H1 (cell line): ENCODE results near the gene PLN. TPM values are rescaled to one million over a fixed set of nuclear protein-coding genes. Genes with fewer than 3 reads are reported as not detected.

Source experiments
- CTCF ChIA-PET: fragments of 300-600 bp; sonication (Branson Sonifier 250); formaldehyde crosslinking; loops from one replicate; lab custom pipeline; 2021; ENCODE audit not compliant: partially characterized antibody; lab: Charles Lee
- POLR2A ChIA-PET: fragments of 300-600 bp; sonication (Branson Sonifier 250); formaldehyde crosslinking; loops from one replicate; lab custom pipeline; 2021; ENCODE audit warnings: inconsistent platforms; ENCODE audit not compliant: partially characterized antibody; lab: Charles Lee
- DNase-seq, 2 experiments: peaks; one replicate each; pipeline versions ENCODE4 v3.0.0 to v3.0.0-alpha.2; 2010 to 2022; ENCODE audit warnings: low spot score in 2 of 2, low read depth in 1 of 2, mixed read lengths in 1 of 2
- FAIRE-seq: peaks from 2 replicates; lab custom pipeline; 2011; peaks lifted over from hg19 to GRCh38; lab: Jason Lieb, UNC
- H2AFZ ChIP-seq: 2 replicates; pipeline ENCODE4 v1.8.1; 2012; ENCODE audit warnings: low read length, inconsistent platforms
- H2AK5ac ChIP-seq: 2 replicates; pipeline ENCODE4 v1.6.1; 2013; ENCODE audit warnings: low read depth, low read length
- H2BK120ac ChIP-seq: replicated peaks from 2 replicates; pipeline ENCODE3; 2013; ENCODE audit warnings: low read depth, low read length, inconsistent platforms
- H2BK12ac ChIP-seq: 2 replicates; pipeline ENCODE4 v1.6.1; 2013; ENCODE audit warnings: low read depth, low read length
- H2BK15ac ChIP-seq: 2 replicates; pipeline ENCODE4 v1.6.1; 2013; ENCODE audit warnings: low read length
- H2BK20ac ChIP-seq: 2 replicates; pipeline ENCODE4 v1.6.1; 2013; ENCODE audit warnings: low read length
- H2BK5ac ChIP-seq: 2 replicates; pipeline ENCODE4 v1.6.1; 2013; ENCODE audit warnings: low read depth, low read length
- H3K14ac ChIP-seq: 2 replicates; pipeline ENCODE4 v1.6.1; 2013; ENCODE audit warnings: inconsistent platforms; ENCODE audit not compliant: insufficient read length
- H3K18ac ChIP-seq: 2 replicates; pipeline ENCODE4 v1.6.1; 2013; ENCODE audit warnings: low read length; ENCODE audit errors: extremely low read depth
- H3K23ac ChIP-seq: 2 replicates; pipeline ENCODE4 v1.6.1; 2013; ENCODE audit warnings: inconsistent platforms; ENCODE audit not compliant: insufficient read length
- H3K23me2 ChIP-seq: 2 replicates; pipeline ENCODE4 v1.6.1; 2013; ENCODE audit warnings: low read depth, low read length
- H3K27ac ChIP-seq: 2 replicates; pipeline ENCODE4 v1.6.1; 2011; ENCODE audit warnings: low read depth, low read length, inconsistent platforms
- H3K27me3 ChIP-seq, 4 experiments: replicated peaks in 1 of 4; 1 replicate in 1 of 4; 2 replicates in 3 of 4; pipeline versions ENCODE4 v1.6.1 to v1.8.1; 2011 to 2013; ENCODE audit warnings: low read length in 3 of 4, mild to moderate bottlenecking in 3 of 4, inconsistent platforms in 2 of 4, mixed read lengths in 2 of 4, moderate library complexity in 1 of 4; ENCODE audit not compliant: control insufficient read depth in 3 of 4, insufficient read depth in 3 of 4; ENCODE audit errors: extremely low read depth in 1 of 4
- H3K36me3 ChIP-seq, 4 experiments: 2 replicates each; pipeline versions ENCODE4 v1.6.1 to v1.8.1; 2011 to 2013; ENCODE audit warnings: mild to moderate bottlenecking in 4 of 4, low read length in 3 of 4, moderate library complexity in 2 of 4, control low read depth in 1 of 4, inconsistent platforms in 1 of 4; ENCODE audit not compliant: insufficient read depth in 4 of 4, control insufficient read depth in 2 of 4
- H3K4ac ChIP-seq: replicated peaks from 2 replicates; pipeline ENCODE3; 2013; ENCODE audit warnings: low read length, low read depth, mixed read lengths, inconsistent platforms; ENCODE audit not compliant: insufficient read length
- H3K4me1 ChIP-seq, 4 experiments: replicated peaks in 1 of 4; 1 replicate in 1 of 4; 2 replicates in 3 of 4; pipeline versions ENCODE4 v1.6.1 to v1.8.1; 2011 to 2013; ENCODE audit warnings: low read length in 3 of 4, inconsistent platforms in 2 of 4, mixed read lengths in 1 of 4; ENCODE audit not compliant: insufficient read depth in 4 of 4, control insufficient read depth in 3 of 4
- H3K4me2 ChIP-seq, 2 experiments: 2 replicates each; pipeline versions ENCODE4 v1.6.1 to v1.8.1; 2011 to 2013; ENCODE audit warnings: low read depth in 2 of 2, low read length in 2 of 2, control low read depth in 1 of 2, inconsistent platforms in 1 of 2, mild to moderate bottlenecking in 1 of 2; ENCODE audit not compliant: insufficient read depth in 1 of 2
- H3K4me3 ChIP-seq, 4 experiments: fragments of 200-600, 300-600 bp in 1 of 4; sonication (generic), shearing (Covaris generic), sonication (Bioruptor Twin) in 1 of 4; 2 replicates each; pipeline versions ENCODE4 v1.5.1 to v1.8.1; 2011 to 2016; ENCODE audit warnings: low read length in 4 of 4, low read depth in 3 of 4, control low read depth in 2 of 4, inconsistent platforms in 2 of 4, mild to moderate bottlenecking in 2 of 4, mixed read lengths in 1 of 4, moderate library complexity in 1 of 4; ENCODE audit not compliant: insufficient read depth in 2 of 4; ENCODE audit errors: extremely low read depth in 1 of 4
- H3K56ac ChIP-seq: replicated peaks from 2 replicates; pipeline ENCODE3; 2013; ENCODE audit warnings: low read depth, mild to moderate bottlenecking, mixed read lengths, low read length, inconsistent platforms; ENCODE audit not compliant: insufficient read length
- H3K79me1 ChIP-seq: 2 replicates; pipeline ENCODE4 v1.6.1; 2013; ENCODE audit warnings: low read depth, low read length, control low read depth
- H3K79me2 ChIP-seq, 2 experiments: 2 replicates each; pipeline versions ENCODE4 v1.6.1 to v1.8.1; 2012 to 2013; ENCODE audit warnings: low read length in 2 of 2, mild to moderate bottlenecking in 2 of 2, inconsistent platforms in 1 of 2; ENCODE audit not compliant: insufficient read depth in 2 of 2, control insufficient read depth in 1 of 2
- H3K9ac ChIP-seq, 4 experiments: replicated peaks in 1 of 4; 1 replicate in 1 of 4; 2 replicates in 3 of 4; pipeline versions ENCODE4 v1.6.1 to v1.8.1; 2011 to 2013; ENCODE audit warnings: low read depth in 3 of 4, low read length in 3 of 4, control low read depth in 2 of 4, mild to moderate bottlenecking in 2 of 4, moderate library complexity in 2 of 4, inconsistent platforms in 1 of 4; ENCODE audit errors: extremely low read depth in 1 of 4
- H3K9me3 ChIP-seq, 2 experiments: 2 replicates each; pipeline versions ENCODE4 v1.6.1 to v1.8.1; 2012 to 2013; ENCODE audit warnings: mild to moderate bottlenecking in 2 of 2, moderate library complexity in 2 of 2, control low read depth in 1 of 2, inconsistent platforms in 1 of 2, low read depth in 1 of 2, low read length in 1 of 2, mixed read lengths in 1 of 2; ENCODE audit not compliant: insufficient read depth in 2 of 2
- H4K20me1 ChIP-seq, 2 experiments: replicated peaks in 1 of 2; 2 replicates each; pipeline versions ENCODE3 to v1.8.1; 2011 to 2013; ENCODE audit warnings: inconsistent platforms in 2 of 2, low read length in 2 of 2, mild to moderate bottlenecking in 1 of 2; ENCODE audit not compliant: insufficient read depth in 2 of 2, control insufficient read depth in 1 of 2
- H4K5ac ChIP-seq: 2 replicates; pipeline ENCODE4 v1.6.1; 2013; ENCODE audit warnings: low read length, low read depth, mixed read lengths, inconsistent platforms; ENCODE audit not compliant: insufficient read length
- H4K8ac ChIP-seq: 2 replicates; pipeline ENCODE4 v1.8.0; 2013; ENCODE audit warnings: mild to moderate bottlenecking, moderate library complexity, low read length, inconsistent platforms; ENCODE audit not compliant: insufficient read depth; ENCODE audit errors: extremely low read depth
- H4K91ac ChIP-seq: replicated peaks from 2 replicates; pipeline ENCODE3; 2013; ENCODE audit warnings: low read length, mixed read lengths, inconsistent platforms; ENCODE audit not compliant: insufficient read length
- SUZ12 ChIP-seq: fragments of 200-600 bp; sonication (generic); IDR thresholded peaks from 2 replicates; pipeline ENCODE4 v1.6.1; 2012; ENCODE audit warnings: mild to moderate bottlenecking, inconsistent platforms, low read length, moderate library complexity, mixed read lengths
- WGBS, 2 experiments: shearing (Covaris generic) in 1 of 2; methylation state at CpG; one replicate each; pipeline versions ENCODE4 v1.1.6 to v1.1.7; 2013 to 2015; ENCODE audit warnings: low lambda C conversion rate in 2 of 2, mixed read lengths in 2 of 2, inconsistent platforms in 1 of 2, low coverage in 1 of 2, missing lambda C conversion rate in 1 of 2; ENCODE audit not compliant: insufficient replicate concordance in 2 of 2, insufficient coverage in 1 of 2, insufficient read length in 1 of 2; ENCODE audit errors: extremely low coverage in 1 of 2, missing lambda C conversion rate in 1 of 2; 5-methylcytosine and 5-hydroxymethylcytosine counted together
- polyA plus RNA-seq, 7 experiments: library from polyadenylated mRNA; depleted of rRNA in 3 of 7; stranded (reverse) in 5 of 7; unstranded in 2 of 7; fragments of >200 nt in 5 of 7; fragments of 200-250 nt in 2 of 7; gene quantifications; 1 replicate in 5 of 7; 2 replicates in 1 of 7; 4 replicates in 1 of 7; pipeline versions ENCODE4 v1.2.1 to v1.2.3, GENCODE V29; 2011 to 2013; ENCODE audit warnings: missing spikeins in 2 of 7, mixed read lengths in 2 of 7
- total RNA-seq: library from RNA; stranded (reverse); fragmentation: NEBNext Ultra II Directional; extraction: Animal tissue kit (Norgen Biotek cat#: 25700); gene quantifications from 2 replicates; pipeline ENCODE4 v1.2.1, GENCODE V29; 2021

PLN gene
- total and polyA plus RNA-seq, 2 of the 8 experiments (the other 6 are each of a cell fraction or from before 2014, with no cell fraction given), result not detected

GRCh38 chr6:118594877-118595276 lies 46.8 kb downstream of the PLN start:
- no peak overlapping the region for H2BK5ac ChIP-seq
- H3K9me3 ChIP-seq, result no peaks in the 10 kb centered on the region
- H3K79me1 ChIP-seq, result no peaks in the 10 kb centered on the region
- no peak overlapping the region for H3K4ac ChIP-seq
- H2BK15ac ChIP-seq, result no peak overlapping the region
- no peak overlapping the region for H4K5ac ChIP-seq
- H3K56ac ChIP-seq, result no peak overlapping the region
- H3K4me2 ChIP-seq, result no peak overlapping the region
- H3K4me1 ChIP-seq, result peaks cover 0 to 2% (median 0%) of the 10 kb centered on the region in 4 experiments; a peak in 4 of 7 replicates
- no peak overlapping the region for H2AFZ ChIP-seq
- no peak overlapping the region for H2BK120ac ChIP-seq
- H3K14ac ChIP-seq, result no peak overlapping the region
- CTCF ChIA-PET, result interaction anchor here (0.7 kb wide), 1 partner anchor 10 kb away, joined by 3 read pairs; no protein-coding TSS in a partner anchor
- no peak overlapping the region for H4K8ac ChIP-seq
- no peak overlapping the region for H3K18ac ChIP-seq
- no peak overlapping the region for H3K27ac ChIP-seq
- no peaks in the 10 kb centered on the region; a peak in 1 of 4 replicates for H3K79me2 ChIP-seq
- H3K23ac ChIP-seq, result no peak overlapping the region
- POLR2A ChIA-PET, result no interaction called here
- H3K9ac ChIP-seq, result no peak overlapping the region
- FAIRE-seq, result no peak
- H2BK20ac ChIP-seq, result no peak overlapping the region
- no peak overlapping the region for H2BK12ac ChIP-seq
- H2AK5ac ChIP-seq, result no peak overlapping the region
- H3K36me3 ChIP-seq, result no peaks in the 10 kb centered on the region
- DNase-seq, result no peak
- WGBS, 2 experiments, result 100% methylated on average over 1 of the region's 1 CpG; no CpG with 5 or more reads in 1 of the 2 experiments
- no peaks in the 10 kb centered on the region for H3K27me3 ChIP-seq
- H4K91ac ChIP-seq, result no peak overlapping the region
- H3K23me2 ChIP-seq, result no peaks in the 10 kb centered on the region; the same call in 1 of the 2 replicates
- no peak overlapping the region for H3K4me3 ChIP-seq
- H4K20me1 ChIP-seq, result peaks cover 0 to 1% of the 10 kb centered on the region in 2 experiments
- TF ChIP-seq SUZ12, result no peak
